Activated naive CD8-positive, alpha-beta T cell treated with anti-CD3 and anti-CD28 coated beads, Interleukin-2, amount 10 ng/mL, durations not matched to agents 7 days and 5 days (primary cell): ENCODE data around the gene EXD3. TPM values are rescaled to one million over a fixed set of nuclear protein-coding genes. Genes with fewer than 3 reads are reported as not detected.
A peak's percentile ranks its signal among the peaks of the same experiment; 100 is the strongest.
"Not testable (repeated sequence)": the region's sequence is repeated elsewhere in the genome, so short reads cannot be mapped to it uniquely, and the experiment has no call there.

ENCODE experiments used
- ATAC-seq: fragments of 150-1000 bp; cut with Tn5 transposase; one replicate; pipeline ENCODE4 v1.10.0; 2021; ENCODE audit warnings: low read depth, moderate library complexity
- POLR2A ChIA-PET: fragments of 350-600 bp; sonication (Branson Sonifier 250); formaldehyde crosslinking; loops from one replicate; lab custom pipeline; 2021; ENCODE audit warnings: antibody characterized with exemption; lab: Charles Lee
- DNase-seq: peaks from one replicate; pipeline ENCODE4 v3.0.0; 2021
- H3K27ac Mint-ChIP-seq: one replicate; pipeline ENCODE4 v1.8.0; 2022; ENCODE audit warnings: mild to moderate bottlenecking, mixed read lengths
- H3K27me3 Mint-ChIP-seq: one replicate; pipeline ENCODE4 v1.8.0; 2022; ENCODE audit warnings: mild to moderate bottlenecking, moderate library complexity, mixed read lengths
- H3K36me3 Mint-ChIP-seq: one replicate; pipeline ENCODE4 v1.8.0; 2021; ENCODE audit warnings: mild to moderate bottlenecking, mixed read lengths
- H3K4me1 Mint-ChIP-seq: one replicate; pipeline ENCODE4 v1.8.0; 2021; ENCODE audit warnings: mixed read lengths
- H3K4me3 Mint-ChIP-seq: one replicate; pipeline ENCODE4 v1.8.0; 2022; ENCODE audit warnings: mild to moderate bottlenecking, moderate library complexity, mixed read lengths
- H3K9me3 Mint-ChIP-seq: one replicate; pipeline ENCODE4 v1.8.0; 2021; ENCODE audit warnings: mixed read lengths
- total RNA-seq, 2 experiments: library from RNA; stranded (reverse); gene quantifications; one replicate each; pipeline ENCODE4 v1.2.3, GENCODE V29; 2021

Gene EXD3
- total RNA-seq, 2 experiments from 2014 or later = 23.4 to 24.7 TPM

DNA sequence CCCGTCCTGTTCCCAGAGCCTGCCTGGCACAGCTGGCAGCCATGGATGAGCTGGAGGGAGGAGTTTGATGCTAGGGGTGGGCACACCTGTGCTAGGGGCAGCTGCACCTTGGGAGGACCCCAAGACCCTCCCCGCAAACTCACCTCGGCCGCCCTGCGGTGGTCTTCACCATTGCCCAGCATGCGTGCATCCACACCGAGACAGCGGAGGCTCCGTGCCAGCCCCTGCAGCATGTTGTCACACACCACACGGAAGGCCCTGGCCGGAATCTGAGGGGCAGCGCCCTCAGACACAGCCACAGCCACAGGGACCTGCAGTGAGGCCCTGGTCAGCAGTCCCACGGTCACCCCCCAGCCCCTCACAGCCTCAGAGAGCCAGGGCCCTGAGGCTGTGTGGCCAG is 75.0 kb downstream of the EXD3 start:
- no peaks in the 10 kb centered on the region for H3K9me3 Mint-ChIP-seq
- no peaks in the 10 kb centered on the region for H3K4me1 Mint-ChIP-seq
- H3K27me3 Mint-ChIP-seq = no peaks in the 10 kb centered on the region
- H3K4me3 Mint-ChIP-seq = no peak overlapping the region
- no peak overlapping the region for H3K27ac Mint-ChIP-seq
- no peaks in the 10 kb centered on the region for H3K36me3 Mint-ChIP-seq
- DNase-seq (no peak), ATAC-seq (no peak)
- POLR2A ChIA-PET = no interaction called here

- Mint-ChIP-seq H3K27ac (no peak overlapping the region), H3K36me3 (no peaks in the 10 kb centered on the region), H3K9me3 (no peaks in the 10 kb centered on the region), H3K27me3 (no peaks in the 10 kb centered on the region), H3K4me1 (peaks cover 2% of the 10 kb centered on the region), H3K4me3 (no peak overlapping the region)
- ATAC-seq (no peak), DNase-seq (no peak)
- POLR2A ChIA-PET = no interaction called here
Measured at GRCh38 chr9:137342482-137342881, 80.5 kb downstream of the EXD3 start.

- no peak overlapping the region for H3K4me3 Mint-ChIP-seq
- DNase-seq = no peak
- no peaks in the 10 kb centered on the region for H3K36me3 Mint-ChIP-seq
- POLR2A ChIA-PET = no interaction called here
- no peaks in the 10 kb centered on the region for H3K27me3 Mint-ChIP-seq
- no peak for ATAC-seq
- H3K4me1 Mint-ChIP-seq = peaks cover 2% of the 10 kb centered on the region
- H3K27ac Mint-ChIP-seq = no peak overlapping the region
- H3K9me3 Mint-ChIP-seq = peaks cover 2% of the 10 kb centered on the region
Measured at GRCh38 chr9:137341227-137341626, 81.7 kb downstream of the EXD3 start.

GRCh38 chr9:137339908-137340462 is 83.0 kb downstream of the EXD3 start:
- H3K36me3 Mint-ChIP-seq, POLR2A ChIA-PET, ATAC-seq, H3K4me3 Mint-ChIP-seq, DNase-seq, H3K27me3 Mint-ChIP-seq, H3K4me1 Mint-ChIP-seq, H3K9me3 Mint-ChIP-seq, H3K27ac Mint-ChIP-seq: not testable (repeated sequence)

DNA sequence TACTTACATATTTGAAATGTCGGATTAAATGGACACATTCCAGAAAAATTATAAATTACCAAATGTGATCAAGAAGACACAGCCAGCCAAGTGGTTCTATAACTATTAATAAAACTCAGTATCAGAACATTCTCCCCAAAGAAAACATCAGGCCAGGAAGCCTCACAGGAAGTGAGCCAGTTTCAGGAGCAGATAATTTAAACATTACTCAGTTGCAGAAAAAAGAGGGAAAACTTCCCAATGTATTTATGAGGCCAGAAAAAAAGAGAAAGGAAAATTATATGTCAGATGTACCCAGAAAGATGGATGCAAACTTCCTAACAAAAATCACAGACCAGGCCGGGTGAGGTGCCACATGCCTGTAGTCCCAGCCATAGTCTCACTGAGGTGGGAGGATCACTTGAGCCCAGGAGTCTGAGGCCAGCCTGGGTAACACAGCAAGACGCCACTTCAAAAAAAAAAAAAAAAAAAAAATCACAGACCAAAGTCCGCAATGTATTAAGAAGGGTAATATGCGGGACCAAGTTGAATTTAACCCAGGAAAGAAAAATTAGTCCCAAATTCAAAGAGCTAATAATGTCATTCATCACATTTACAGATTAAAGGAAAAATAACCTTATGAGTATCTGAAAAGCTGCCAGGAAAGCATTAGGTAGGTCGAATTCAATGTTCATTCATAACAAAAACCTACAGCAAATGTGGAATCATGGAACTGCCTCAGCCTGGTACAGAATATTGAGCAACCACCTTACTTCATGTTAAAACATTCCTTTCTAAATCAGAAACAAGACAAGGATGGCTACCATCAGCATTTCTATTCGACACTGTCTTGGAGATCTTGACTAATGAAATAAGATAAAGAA is 83.7 kb downstream of the EXD3 start:
- POLR2A ChIA-PET = no interaction called here
- DNase-seq (no peak), ATAC-seq (no peak)
- Mint-ChIP-seq H3K36me3 (peaks cover 3% of the 10 kb centered on the region), H3K27ac (no peak overlapping the region), H3K27me3 (no peaks in the 10 kb centered on the region), H3K4me1 (peaks cover 2% of the 10 kb centered on the region), H3K9me3 (peaks cover 6% of the 10 kb centered on the region), H3K4me3 (no peak overlapping the region)

GRCh38 chr9:137336735-137337134 is 86.2 kb downstream of the EXD3 start:
- H3K36me3 Mint-ChIP-seq = peaks cover 3% of the 10 kb centered on the region
- H3K4me1 Mint-ChIP-seq = peaks cover 2% of the 10 kb centered on the region
- H3K27ac Mint-ChIP-seq = no peak overlapping the region
- ATAC-seq (no peak), DNase-seq (no peak)
- POLR2A ChIA-PET = interaction anchor here (0.7 to 1.0 kb wide), 2 partner anchors 40 to 96 kb away, joined by 3 read pairs; partner anchors contain the start of gene TUBB4B
- H3K4me3 Mint-ChIP-seq = no peak overlapping the region
- H3K9me3 Mint-ChIP-seq = peaks cover 8% of the 10 kb centered on the region
- H3K27me3 Mint-ChIP-seq = no peaks in the 10 kb centered on the region

- no peak for ATAC-seq
- H3K36me3 Mint-ChIP-seq = peaks cover 3% of the 10 kb centered on the region
- no peak for DNase-seq
- H3K4me3 Mint-ChIP-seq = no peak overlapping the region
- H3K27ac Mint-ChIP-seq = no peak overlapping the region
- H3K4me1 Mint-ChIP-seq = peaks cover 2% of the 10 kb centered on the region
- POLR2A ChIA-PET = no interaction called here
- H3K9me3 Mint-ChIP-seq = peaks cover 13% of the 10 kb centered on the region
- H3K27me3 Mint-ChIP-seq = no peaks in the 10 kb centered on the region
Measured at GRCh38 chr9:137333016-137333671, 89.8 kb downstream of the EXD3 start.

DNA sequence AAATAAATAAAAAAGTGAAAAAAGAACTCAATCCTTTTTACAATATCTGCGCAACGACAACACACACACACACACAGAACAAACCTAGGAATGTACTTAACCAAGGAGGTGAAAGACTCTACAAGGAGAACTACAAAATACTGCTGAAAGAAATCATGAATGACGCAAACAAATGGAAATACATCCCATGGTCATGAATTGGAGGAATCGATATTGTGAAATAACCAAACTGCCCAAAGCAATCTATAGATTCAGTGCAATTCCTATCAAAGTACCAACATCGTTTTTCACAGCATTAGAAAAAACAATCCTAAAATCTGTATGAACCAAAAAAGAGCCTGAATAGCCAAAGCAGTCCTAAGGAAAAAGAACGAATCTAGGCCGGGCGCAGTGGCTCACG is 91.0 kb downstream of the EXD3 start:
- Mint-ChIP-seq H3K27me3 (no peaks in the 10 kb centered on the region), H3K4me1 (peaks cover 2% of the 10 kb centered on the region), H3K27ac (no peak overlapping the region), H3K9me3 (peaks cover 11% of the 10 kb centered on the region), H3K36me3 (peaks cover 3% of the 10 kb centered on the region), H3K4me3 (no peak overlapping the region)
- ATAC-seq = no peak
- no peak for DNase-seq
- POLR2A ChIA-PET = no interaction called here

- POLR2A ChIA-PET = no interaction called here
- DNase-seq (no peak), ATAC-seq (no peak)
- H3K36me3 Mint-ChIP-seq = peaks cover 3% of the 10 kb centered on the region
- H3K9me3 Mint-ChIP-seq = peaks cover 7% of the 10 kb centered on the region
- H3K4me3 Mint-ChIP-seq = no peak overlapping the region
- H3K4me1 Mint-ChIP-seq = peaks cover 13% of the 10 kb centered on the region
- no peaks in the 10 kb centered on the region for H3K27me3 Mint-ChIP-seq
- H3K27ac Mint-ChIP-seq = no peak overlapping the region
Measured at GRCh38 chr9:137330689-137331088, 92.3 kb downstream of the EXD3 start.

DNA sequence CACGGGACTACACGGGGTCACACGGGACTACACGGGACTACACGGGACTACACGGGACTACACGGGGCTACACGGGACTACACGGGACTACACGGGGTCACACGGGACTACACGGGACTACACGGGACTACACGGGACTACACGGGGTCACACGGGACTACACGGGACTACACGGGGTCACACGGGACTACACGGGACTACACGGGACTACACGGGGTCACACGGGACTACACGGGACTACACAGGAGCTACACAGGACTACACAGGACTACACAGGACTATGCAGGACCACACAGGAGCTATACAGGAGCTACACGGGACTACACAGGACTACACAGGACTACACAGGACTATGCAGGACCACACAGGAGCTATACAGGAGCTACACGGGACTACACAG is 93.4 kb downstream of the EXD3 start:
- ATAC-seq, H3K27me3 Mint-ChIP-seq, H3K36me3 Mint-ChIP-seq, DNase-seq, H3K27ac Mint-ChIP-seq, H3K9me3 Mint-ChIP-seq, H3K4me3 Mint-ChIP-seq, POLR2A ChIA-PET: not testable (repeated sequence)
- peaks cover 13% of the 10 kb centered on the region for H3K4me1 Mint-ChIP-seq

DNA sequence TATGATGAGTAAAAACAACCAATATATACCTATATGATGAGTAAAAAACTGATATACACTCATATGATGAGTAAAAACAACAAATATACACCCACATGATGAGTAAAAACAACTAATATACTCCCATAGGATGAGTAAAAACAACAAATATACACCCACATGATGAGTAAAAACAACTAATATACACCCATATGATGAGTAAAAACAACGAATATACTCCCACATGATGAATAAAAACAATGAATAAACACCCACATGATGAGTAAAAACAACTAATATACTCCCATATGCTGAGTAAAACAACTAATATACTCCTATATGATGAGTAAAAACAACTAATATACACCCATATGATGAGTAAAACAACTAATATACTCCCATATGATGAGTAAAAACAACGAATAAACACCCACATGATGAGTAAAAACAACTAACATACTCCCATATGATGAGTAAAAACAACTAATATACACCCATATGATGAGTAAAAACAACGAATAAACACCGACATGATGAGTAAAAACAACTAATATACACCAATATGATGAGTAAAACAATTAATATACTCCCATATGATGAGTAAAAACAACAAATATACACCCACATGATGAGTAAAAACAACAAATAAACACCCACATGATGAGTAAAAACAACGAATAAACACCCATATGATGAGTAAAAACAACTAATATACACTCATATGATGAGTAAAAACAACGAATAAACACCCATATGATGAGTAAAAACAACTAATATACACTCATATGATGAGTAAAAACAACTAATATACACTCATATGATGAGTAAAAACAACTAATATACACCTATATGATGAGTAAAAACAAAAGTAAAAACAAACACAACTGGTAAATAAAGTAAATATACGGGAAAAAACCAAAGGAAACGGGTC is 95.1 kb downstream of the EXD3 start:
- H3K4me1 Mint-ChIP-seq = peaks cover 13% of the 10 kb centered on the region
- DNase-seq, POLR2A ChIA-PET, H3K9me3 Mint-ChIP-seq, H3K36me3 Mint-ChIP-seq, H3K4me3 Mint-ChIP-seq, H3K27me3 Mint-ChIP-seq, H3K27ac Mint-ChIP-seq, ATAC-seq: not testable (repeated sequence)

GRCh38 chr9:137326445-137327065 is 96.4 kb downstream of the EXD3 start:
- peaks cover 5% of the 10 kb centered on the region for H3K9me3 Mint-ChIP-seq
- ATAC-seq = peak; percentile 82
- H3K27ac Mint-ChIP-seq = peak overlapping the region; percentile 85
- no peak for DNase-seq
- H3K27me3 Mint-ChIP-seq = peaks cover 3% of the 10 kb centered on the region
- H3K36me3 Mint-ChIP-seq = no peaks in the 10 kb centered on the region
- H3K4me3 Mint-ChIP-seq = peak overlapping the region; percentile 74
- POLR2A ChIA-PET = interaction anchor here (0.7 to 1.0 kb wide), 2 partner anchors 10 to 231 kb away, joined by 3 to 5 read pairs; no protein-coding TSS in a partner anchor
- H3K4me1 Mint-ChIP-seq = peaks cover 13% of the 10 kb centered on the region
